CD4-positive, alpha-beta T cell treated with Interleukin-17A for 1 hour (primary cell): Measurements from ENCODE around the gene RIOK2.

Experiments used
- DNase-seq: peaks from one replicate; pipeline ENCODE4 v3.0.0-alpha.2; 2020

The RIOK2 gene

DNA sequence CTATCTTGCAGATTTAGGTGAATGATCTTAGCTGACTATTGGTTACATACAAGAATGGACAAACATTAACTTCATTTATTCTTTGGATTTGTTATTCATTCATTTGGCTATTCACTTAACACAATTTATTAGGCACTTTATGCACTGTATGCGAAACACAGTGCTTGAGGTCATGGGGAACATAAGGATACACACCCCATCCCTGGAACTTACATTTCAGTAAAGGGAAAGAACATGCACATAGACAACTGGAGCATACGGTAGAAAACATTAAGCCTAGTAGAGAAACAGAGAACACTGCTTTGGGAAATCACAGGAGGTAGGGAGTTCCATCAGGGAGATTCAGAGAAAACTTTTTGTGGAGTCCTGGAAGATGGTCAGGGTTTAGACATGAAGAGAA, 62.9 kb downstream of the RIOK2 start:
- DNase-seq = no peak

DNA sequence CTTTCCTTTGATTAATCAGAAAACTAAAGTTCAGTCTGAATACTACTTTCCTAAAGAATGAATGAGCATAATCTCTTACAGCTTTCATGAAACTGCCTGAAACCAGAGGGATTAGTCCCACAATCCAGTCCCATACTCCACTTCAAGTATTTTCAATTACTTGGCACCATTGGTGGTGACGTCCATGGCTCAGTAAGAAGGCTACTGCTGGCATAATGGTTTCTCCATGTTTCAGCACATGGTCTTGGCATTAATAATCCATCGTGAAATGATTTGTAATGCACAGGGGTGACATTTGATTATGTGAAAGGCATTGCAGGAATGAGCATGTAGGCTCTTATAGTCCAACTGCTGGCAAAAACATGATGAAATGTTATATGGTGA, 64.0 kb downstream of the RIOK2 start:
- DNase-seq = no peak

DNA sequence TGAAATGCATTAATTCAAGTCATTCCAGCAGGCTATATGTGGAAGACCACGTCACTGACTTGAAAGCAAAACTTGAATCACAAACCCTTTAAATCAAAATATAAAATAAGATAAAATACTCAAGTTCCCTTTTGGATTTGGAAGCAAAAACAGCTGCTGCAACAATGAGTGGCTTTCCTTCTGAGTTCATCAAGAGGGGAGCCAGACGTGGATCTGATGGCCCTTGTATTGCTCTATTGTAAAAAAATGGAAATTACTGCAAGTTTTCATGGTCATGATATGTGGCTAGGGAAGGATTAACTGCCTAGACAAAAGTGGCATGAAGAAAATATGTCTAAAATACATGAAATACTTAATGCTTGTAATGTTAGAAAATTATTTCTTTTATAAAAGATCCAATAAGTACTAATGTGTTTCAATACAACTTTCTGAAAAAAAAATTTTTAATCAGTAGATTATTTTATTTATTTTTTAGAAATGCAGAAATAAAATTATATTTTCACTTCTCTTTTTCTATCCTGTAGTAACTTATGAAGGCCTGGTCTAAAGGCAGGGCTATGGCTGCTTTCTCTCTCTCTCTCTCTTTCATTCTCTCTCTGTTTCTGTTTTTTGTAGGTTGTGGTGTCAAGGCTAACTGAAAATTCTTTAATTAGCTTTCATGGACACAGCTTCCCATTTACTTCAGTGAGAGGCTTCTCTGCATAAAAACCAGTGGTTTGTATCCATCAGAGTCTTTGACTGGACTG, 64.6 kb downstream of the RIOK2 start:
- DNase-seq = no peak

DNA sequence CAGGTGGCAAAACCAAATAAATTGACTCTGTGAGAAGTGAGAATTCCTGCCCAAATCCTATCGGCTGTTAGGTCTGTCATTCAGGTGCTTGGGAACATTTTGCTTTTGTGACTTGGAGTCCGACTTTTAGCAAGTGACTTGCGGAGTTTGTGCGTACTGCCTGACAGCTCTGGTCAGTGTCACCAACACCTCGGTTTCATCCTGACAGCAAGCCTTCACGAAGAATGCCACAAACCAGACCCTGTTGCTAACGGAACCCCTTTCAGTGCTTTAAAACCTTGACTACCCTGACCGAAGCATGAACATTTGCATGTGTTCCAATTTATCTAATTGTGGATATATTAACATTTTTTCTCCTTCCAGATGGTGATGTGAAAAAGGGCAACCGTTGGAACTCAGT, 67.1 kb downstream of the RIOK2 start:
- no peak for DNase-seq

DNA sequence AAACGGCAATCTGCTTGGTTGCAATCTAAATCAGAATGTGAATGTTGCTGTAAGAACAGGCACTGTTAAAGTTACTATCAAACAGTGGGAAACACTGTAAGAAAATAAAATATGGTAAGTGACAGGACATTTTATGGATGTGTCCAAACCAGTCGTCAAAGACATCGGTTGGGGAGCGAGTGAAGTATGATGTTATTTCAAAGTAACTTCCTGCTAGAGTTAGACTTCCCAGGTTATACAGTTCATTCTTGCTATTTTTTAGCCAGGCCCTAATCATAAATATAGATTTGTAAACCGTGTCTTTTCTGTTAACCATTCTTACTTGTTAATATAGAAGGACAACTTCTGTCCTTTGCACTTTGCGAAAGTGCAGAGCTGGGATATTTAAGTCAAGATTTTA, 70.8 kb downstream of the RIOK2 start:
- no peak for DNase-seq

DNA sequence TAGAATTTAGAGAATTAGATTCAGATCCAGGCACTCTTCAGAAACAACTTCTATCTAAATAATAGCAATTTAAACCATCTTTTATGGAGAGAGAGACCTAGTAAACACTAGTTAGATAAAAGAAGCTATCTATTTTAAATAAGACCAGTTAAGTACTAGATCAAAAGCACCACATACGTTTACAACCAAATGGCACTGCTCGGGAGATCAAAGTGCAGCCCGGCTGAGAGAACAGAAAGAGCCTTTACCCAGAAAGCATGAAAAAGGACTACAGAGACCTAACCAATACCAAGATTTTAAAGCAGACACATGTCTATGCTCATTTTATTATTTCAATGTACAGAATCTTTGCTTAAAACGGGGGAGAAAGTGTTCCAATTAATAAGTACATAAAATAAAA, 71.4 kb downstream of the RIOK2 start:
- no peak for DNase-seq

DNA sequence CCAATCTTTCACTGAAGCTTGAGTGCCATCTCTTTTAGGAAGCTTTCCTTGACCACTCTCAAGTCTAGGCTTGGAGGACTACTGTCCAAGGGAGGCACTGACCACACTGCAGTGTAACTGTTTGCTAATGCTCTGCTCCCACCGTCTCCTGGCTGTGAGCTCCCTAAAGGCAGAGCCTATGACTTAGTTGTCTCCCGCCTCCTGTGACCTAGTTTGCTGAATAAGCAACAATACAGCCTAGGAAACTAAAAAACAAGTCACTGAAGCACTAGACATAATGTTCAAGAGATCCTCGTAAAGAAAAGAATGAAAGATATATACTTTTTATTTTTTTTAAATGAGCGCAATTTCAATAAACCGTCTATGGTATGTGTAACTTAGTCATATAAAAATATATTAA, 72.0 kb downstream of the RIOK2 start:
- DNase-seq = no peak
